ENCODE data around the gene CORO1C. TPM values are rescaled to one million over a fixed set of nuclear protein-coding genes. Genes with fewer than 3 reads are reported as not detected.

The CORO1C gene
- total RNA-seq, 1 donor from 2014 or later: 164 TPM

- peaks cover 1% of the 10 kb centered on the region for H3K36me3 ChIP-seq (ENCODE audit: control insufficient read depth, insufficient read depth, low read length)
- TF ChIP-seq CTCF (IDR thresholded peaks at IDR 0.05; ENCODE audit: insufficient read depth, low read length, poor library complexity, severe bottlenecking): no peak
- no peak overlapping the region for H3K4me3 ChIP-seq (ENCODE audit: low read depth, low read length)
- DNase-seq (ENCODE audit: low read depth): no peak
- no peaks in the 10 kb centered on the region for H3K27me3 ChIP-seq (ENCODE audit: control insufficient read depth, insufficient read depth, low read length)
Measured at GRCh38 chr12:108642269-108642870, 88.9 kb downstream of the CORO1C start.

- Histone ChIP-seq H3K4me3 (ENCODE audit: low read depth, low read length) (no peak overlapping the region), H3K36me3 (ENCODE audit: control insufficient read depth, insufficient read depth, low read length) (peaks cover 1% of the 10 kb centered on the region), H3K27me3 (ENCODE audit: control insufficient read depth, insufficient read depth, low read length) (no peaks in the 10 kb centered on the region)
- TF ChIP-seq CTCF (IDR thresholded peaks at IDR 0.05; ENCODE audit: insufficient read depth, low read length, poor library complexity, severe bottlenecking): no peak
- no peak for DNase-seq (ENCODE audit: low read depth)
Measured at GRCh38 chr12:108641446-108642268, 89.7 kb downstream of the CORO1C start.

GRCh38 chr12:108640802-108641445 lies 90.4 kb downstream of the CORO1C start:
- H3K27me3 ChIP-seq (ENCODE audit: control insufficient read depth, insufficient read depth, low read length): no peaks in the 10 kb centered on the region
- no peaks in the 10 kb centered on the region for H3K36me3 ChIP-seq (ENCODE audit: control insufficient read depth, insufficient read depth, low read length)
- no peak for TF ChIP-seq CTCF (IDR thresholded peaks at IDR 0.05; ENCODE audit: insufficient read depth, low read length, poor library complexity, severe bottlenecking)
- DNase-seq (ENCODE audit: low read depth): no peak
- no peak overlapping the region for H3K4me3 ChIP-seq (ENCODE audit: low read depth, low read length)

- no peak for DNase-seq (ENCODE audit: low read depth)
- no peak for TF ChIP-seq CTCF (IDR thresholded peaks at IDR 0.05; ENCODE audit: insufficient read depth, low read length, poor library complexity, severe bottlenecking)
- H3K4me3 ChIP-seq (ENCODE audit: low read depth, low read length): no peak overlapping the region
- H3K36me3 ChIP-seq (ENCODE audit: control insufficient read depth, insufficient read depth, low read length): no peaks in the 10 kb centered on the region
- no peaks in the 10 kb centered on the region for H3K27me3 ChIP-seq (ENCODE audit: control insufficient read depth, insufficient read depth, low read length)
Measured at GRCh38 chr12:108638997-108639822, 92.1 kb downstream of the CORO1C start.

- no peaks in the 10 kb centered on the region for H3K36me3 ChIP-seq (ENCODE audit: control insufficient read depth, insufficient read depth, low read length)
- no peaks in the 10 kb centered on the region for H3K27me3 ChIP-seq (ENCODE audit: control insufficient read depth, insufficient read depth, low read length)
- no peak for DNase-seq (ENCODE audit: low read depth)
- no peak overlapping the region for H3K4me3 ChIP-seq (ENCODE audit: low read depth, low read length)
- TF ChIP-seq CTCF (IDR thresholded peaks at IDR 0.05; ENCODE audit: insufficient read depth, low read length, poor library complexity, severe bottlenecking): no peak
Measured at GRCh38 chr12:108638141-108638827, 93.0 kb downstream of the CORO1C start.

All from kidney epithelial cell (primary cell).